SK-N-SH (cell line): ENCODE measurements around the gene FEM1C. TPM values are rescaled to one million over a fixed set of nuclear protein-coding genes. Genes with fewer than 3 reads are reported as not detected.

Source experiments
- CTCF ChIA-PET: fragments of 300-600, 350-600 bp; formaldehyde crosslinking; extraction: SDS; loops from one replicate; lab custom pipeline; 2021; lab: Yijun Ruan, JAX
- POLR2A ChIA-PET: fragments of 350-600 bp; sonication (Branson Sonifier 250); formaldehyde crosslinking; extraction: SDS; loops from one replicate; lab custom pipeline; 2020; ENCODE audit warnings: antibody characterized with exemption, inconsistent platforms; lab: Yijun Ruan, JAX
- DNase-seq: peaks from one replicate; pipeline ENCODE4 v3.0.0; 2012
- H2AFZ ChIP-seq: fragments of 200-600 bp; sonication (generic); 2 replicates; pipeline ENCODE4 v1.8.1; 2016; ENCODE audit warnings: antibody characterized with exemption, mild to moderate bottlenecking, low read depth
- H3F3A ChIP-seq: fragments of 200-600 bp; sonication (generic); replicated peaks from 2 replicates; pipeline ENCODE3; 2016; ENCODE audit warnings: antibody characterized with exemption, mild to moderate bottlenecking; ENCODE audit not compliant: insufficient read depth
- H3K27ac ChIP-seq, 2 experiments: fragments of 200-500 bp in 1 of 2; fragments of 200-600 bp in 1 of 2; sonication (Bioruptor generic) in 1 of 2; sonication (generic), shearing (Covaris generic) in 1 of 2; 2 replicates each; pipeline versions ENCODE4 v1.5.1 to v1.6.1; 2014 to 2016; ENCODE audit warnings: low read depth in 2 of 2, inconsistent platforms in 1 of 2, low read length in 1 of 2, mild to moderate bottlenecking in 1 of 2, mixed read lengths in 1 of 2
- H3K27me3 ChIP-seq: fragments of 200-600 bp; sonication (generic), shearing (Covaris generic); 2 replicates; pipeline ENCODE4 v1.6.1; 2016; ENCODE audit warnings: mixed run types; ENCODE audit not compliant: insufficient read depth
- H3K36me3 ChIP-seq, 2 experiments: fragments of 200-500 bp in 1 of 2; fragments of 200-600 bp in 1 of 2; sonication (Bioruptor generic) in 1 of 2; sonication (generic) in 1 of 2; replicated peaks in 1 of 2; 2 replicates each; pipeline versions ENCODE3 to v1.5.1; 2014 to 2016; ENCODE audit warnings: low read length in 1 of 2, mild to moderate bottlenecking in 1 of 2; ENCODE audit not compliant: insufficient read depth in 2 of 2, control insufficient read depth in 1 of 2
- H3K4me1 ChIP-seq, 2 experiments: fragments of 200-500 bp in 1 of 2; fragments of 200-600 bp in 1 of 2; sonication (Bioruptor generic) in 1 of 2; sonication (generic), shearing (Covaris generic) in 1 of 2; 2 replicates each; pipeline versions ENCODE4 v1.5.1 to v1.6.1; 2014 to 2016; ENCODE audit warnings: low read depth in 1 of 2, low read length in 1 of 2, mixed run types in 1 of 2; ENCODE audit not compliant: insufficient read depth in 2 of 2, control insufficient read depth in 1 of 2
- H3K4me2 ChIP-seq: fragments of 200-600 bp; sonication (generic), shearing (Covaris generic); 2 replicates; pipeline ENCODE4 v1.6.1; 2017; ENCODE audit warnings: mixed run types
- H3K4me3 ChIP-seq, 2 experiments: fragments of 200-500 bp in 1 of 2; fragments of 200-600 bp in 1 of 2; sonication (Bioruptor generic) in 1 of 2; sonication (generic), shearing (Covaris generic) in 1 of 2; 2 replicates each; pipeline versions ENCODE4 v1.5.1 to v1.8.1; 2014 to 2016; ENCODE audit warnings: low read depth in 2 of 2, inconsistent platforms in 1 of 2, low read length in 1 of 2, mild to moderate bottlenecking in 1 of 2, mixed read lengths in 1 of 2, moderate library complexity in 1 of 2
- H3K79me2 ChIP-seq: fragments of 200-600 bp; sonication (generic); 2 replicates; pipeline ENCODE4 v1.8.1; 2017; ENCODE audit warnings: mild to moderate bottlenecking; ENCODE audit not compliant: insufficient read depth
- H3K9ac ChIP-seq: fragments of 200-600 bp; sonication (generic); 2 replicates; pipeline ENCODE4 v1.6.1; 2017; ENCODE audit warnings: mixed run types
- H3K9me2 ChIP-seq: fragments of 200-600 bp; sonication (generic); 2 replicates; pipeline ENCODE4 v1.6.1; 2017; ENCODE audit warnings: mixed run types
- H3K9me3 ChIP-seq: fragments of 200-600 bp; sonication (generic); 2 replicates; pipeline ENCODE4 v1.6.1; 2017; ENCODE audit warnings: mixed run types, mild to moderate bottlenecking, moderate library complexity
- H4K20me1 ChIP-seq: fragments of 200-600 bp; sonication (generic); 2 replicates; pipeline ENCODE4 v1.6.1; 2017; ENCODE audit warnings: mild to moderate bottlenecking, mixed run types; ENCODE audit not compliant: insufficient read depth
- CHD2 ChIP-seq: fragments of 150-350 bp; IDR thresholded peaks from 2 replicates; pipeline ENCODE4 v1.6.1; 2018; ENCODE audit warnings: low read length; ENCODE audit not compliant: partially characterized antibody
- ELF1 ChIP-seq: IDR thresholded peaks from 2 replicates; pipeline ENCODE4 v1.4.0; 2012
- EP300 ChIP-seq, 2 experiments: IDR thresholded peaks; 2 replicates each; pipeline versions ENCODE4 v1.4.0 to v1.6.1; 2012; ENCODE audit warnings: borderline replicate concordance in 1 of 2, low read depth in 1 of 2, low read length in 1 of 2
- FOXM1 ChIP-seq: IDR thresholded peaks from 2 replicates; pipeline ENCODE4 v1.4.0; 2012; ENCODE audit warnings: low read depth, mild to moderate bottlenecking
- GABPA ChIP-seq: IDR thresholded peaks from 2 replicates; pipeline ENCODE4 v1.4.0; 2012; ENCODE audit warnings: low read depth, mild to moderate bottlenecking
- GATA2 ChIP-seq: sonication (generic); formaldehyde crosslinking; IDR thresholded peaks from 2 replicates; pipeline ENCODE4 v1.5.0; 2020; ENCODE audit warnings: mild to moderate bottlenecking, missing genetic modification reagents
- MEF2A ChIP-seq: IDR thresholded peaks from 2 replicates; pipeline ENCODE4 v1.4.0; 2012; ENCODE audit warnings: low read depth, borderline replicate concordance
- MXI1 ChIP-seq: IDR thresholded peaks from 2 replicates; pipeline ENCODE4 v1.6.1; 2012; ENCODE audit warnings: mild to moderate bottlenecking, low read depth, low read length, improper control_type of control experiment
- NRF1 ChIP-seq: IDR thresholded peaks from 2 replicates; pipeline ENCODE4 v1.6.1; 2012; ENCODE audit warnings: low read depth, mild to moderate bottlenecking, low read length
- POLR2AphosphoS5 ChIP-seq: IDR thresholded peaks from 2 replicates; pipeline ENCODE4 v1.6.1; 2012; ENCODE audit warnings: low read depth, low read length
- RXRA ChIP-seq: IDR thresholded peaks from 2 replicates; pipeline ENCODE4 v1.4.0; 2012; ENCODE audit warnings: low read depth, mild to moderate bottlenecking, borderline replicate concordance
- SMC3 ChIP-seq: IDR thresholded peaks from 2 replicates; pipeline ENCODE4 v1.6.1; 2012; ENCODE audit warnings: low read depth, low read length, improper control_type of control experiment
- TCF12 ChIP-seq: IDR thresholded peaks from 2 replicates; pipeline ENCODE4 v1.4.0; 2012
- TEAD4 ChIP-seq: IDR thresholded peaks from 2 replicates; pipeline ENCODE4 v1.4.0; 2012; ENCODE audit warnings: mild to moderate bottlenecking, borderline replicate concordance; ENCODE audit not compliant: insufficient read depth
- WGBS: methylation state at CpG from one replicate; pipeline ENCODE4 v1.1.6; 2017; ENCODE audit warnings: low lambda C conversion rate; 5-methylcytosine and 5-hydroxymethylcytosine counted together
- polyA plus RNA-seq, 3 experiments: library from polyadenylated mRNA; depleted of rRNA; stranded (reverse); fragments of >200 nt; gene quantifications; 2 replicates each; pipeline ENCODE4 v1.2.3, GENCODE V29; 2012
- TF ChIP-seq, protein P1 (sequence below): IDR thresholded peaks from 2 replicates; pipeline ENCODE4 v1.4.0; 2012; ENCODE audit warnings: low read depth
- TF ChIP-seq, protein P2 (sequence below): fragments of 200-600 bp; sonication (generic); IDR thresholded peaks from 2 replicates; pipeline ENCODE4 v1.6.1; 2017; ENCODE audit warnings: antibody characterized with exemption, mild to moderate bottlenecking, moderate library complexity
- TF ChIP-seq, protein P3 (sequence below): IDR thresholded peaks from 2 replicates; pipeline ENCODE4 v1.4.0; 2012; ENCODE audit warnings: low read depth, borderline replicate concordance
- TF ChIP-seq, protein P4 (sequence below): fragments of 150-350 bp; IDR thresholded peaks from 2 replicates; pipeline ENCODE4 v1.6.1; 2016; ENCODE audit warnings: mild to moderate bottlenecking, low read depth, low read length
- TF ChIP-seq, protein P5 (sequence below): fragments of 150-350 bp; IDR thresholded peaks from 2 replicates; pipeline ENCODE4 v1.6.1; 2017; ENCODE audit warnings: antibody characterized with exemption, low read length, low read depth, borderline replicate concordance
- TF ChIP-seq, protein P6 (sequence below): IDR thresholded peaks from 2 replicates; pipeline ENCODE4 v1.4.0; 2012; ENCODE audit warnings: low read depth, borderline replicate concordance

Gene FEM1C
- polyA plus RNA-seq, 1 of the 3 experiments (the other 2 are of a cell fraction) = 2.8 TPM

DNA sequence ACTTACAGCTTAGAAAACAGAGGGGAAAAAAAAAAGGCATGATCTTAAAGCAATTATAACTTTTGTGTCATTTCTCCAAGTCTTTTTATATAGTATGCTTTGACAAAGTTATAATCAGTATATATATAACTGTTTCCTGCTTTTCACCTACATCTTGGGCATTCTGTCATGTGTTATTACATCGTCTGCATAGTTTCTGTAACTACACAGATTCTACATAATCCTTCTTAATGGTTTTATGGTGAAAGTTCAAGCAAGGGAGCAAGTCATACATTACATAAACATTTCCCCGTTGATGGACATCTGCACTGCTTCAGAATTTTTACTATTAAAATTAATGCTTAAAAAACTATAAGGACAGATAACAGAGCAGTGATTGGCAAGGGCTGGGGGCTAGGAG, 12.1 kb downstream of the FEM1C start:
- POLR2A ChIA-PET = no interaction called here
- H3K4me2 ChIP-seq = peak overlapping the region; percentile 9; the same call in 1 of the 2 replicates

DNA sequence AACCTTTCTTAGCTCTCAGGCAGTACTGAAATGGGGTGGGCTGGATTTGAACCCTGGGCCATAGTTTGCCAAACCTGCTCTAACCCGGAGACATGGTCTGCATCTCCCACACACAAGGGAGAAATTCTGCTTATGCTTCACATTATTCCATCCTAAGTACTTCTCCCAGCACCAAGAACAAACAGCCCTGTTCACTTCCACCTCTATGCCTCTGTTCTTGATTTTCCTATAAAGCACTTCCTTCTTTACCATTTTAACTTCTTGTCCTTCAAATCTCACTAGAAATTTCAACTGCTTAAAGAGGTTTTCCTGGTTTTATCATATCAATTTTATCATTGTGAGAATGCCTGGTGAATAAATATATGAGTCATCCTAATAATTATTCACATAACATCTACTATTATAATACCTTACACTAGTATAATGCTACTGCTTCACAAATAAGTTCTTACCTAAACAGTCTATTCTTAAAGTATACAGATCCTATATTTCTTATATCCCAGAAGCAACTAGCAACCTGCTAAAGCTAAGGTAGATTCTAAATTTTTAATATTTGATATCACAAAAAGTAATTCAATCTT, 12.7 kb downstream of the FEM1C start:
- Histone ChIP-seq H3F3A (peaks cover 25% of the 10 kb centered on the region), H3K9ac (no peak overlapping the region; the same call in 1 of the 2 replicates), H3K79me2 (peaks cover 100% of the 10 kb centered on the region), H2AFZ (no peak overlapping the region), H3K4me2 (peak overlapping the region; percentile 9), H3K4me1 (peaks cover 5 to 37% of the 10 kb centered on the region in 2 experiments; a peak in 3 of 4 replicates), H3K9me2 (no peaks in the 10 kb centered on the region), H3K4me3 (no peak overlapping the region), H3K36me3 (peaks cover 40 to 78% of the 10 kb centered on the region in 2 experiments), H3K9me3 (no peaks in the 10 kb centered on the region), H4K20me1 (peaks cover 75% of the 10 kb centered on the region), H3K27me3 (no peaks in the 10 kb centered on the region), H3K27ac (peak overlapping the region in 1 of 2 experiments; percentile 53; a peak in 2 of 4 replicates)
- ChIA-PET POLR2A (no interaction called here), CTCF (no interaction called here)
- no peak for DNase-seq
- WGBS = 87% methylated on average over 1 of the region's 1 CpG
- TF ChIP-seq CHD2 (no peak), POLR2AphosphoS5 (no peak), GABPA (no peak), RXRA (no peak), FOXM1 (no peak), NRF1 (no peak), MEF2A (no peak), SMC3 (no peak), MXI1 (no peak), TEAD4 (no peak)
- TF ChIP-seq, protein P1, sequence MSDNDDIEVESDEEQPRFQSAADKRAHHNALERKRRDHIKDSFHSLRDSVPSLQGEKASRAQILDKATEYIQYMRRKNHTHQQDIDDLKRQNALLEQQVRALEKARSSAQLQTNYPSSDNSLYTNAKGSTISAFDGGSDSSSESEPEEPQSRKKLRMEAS = no peak
- TF ChIP-seq, protein P2, sequence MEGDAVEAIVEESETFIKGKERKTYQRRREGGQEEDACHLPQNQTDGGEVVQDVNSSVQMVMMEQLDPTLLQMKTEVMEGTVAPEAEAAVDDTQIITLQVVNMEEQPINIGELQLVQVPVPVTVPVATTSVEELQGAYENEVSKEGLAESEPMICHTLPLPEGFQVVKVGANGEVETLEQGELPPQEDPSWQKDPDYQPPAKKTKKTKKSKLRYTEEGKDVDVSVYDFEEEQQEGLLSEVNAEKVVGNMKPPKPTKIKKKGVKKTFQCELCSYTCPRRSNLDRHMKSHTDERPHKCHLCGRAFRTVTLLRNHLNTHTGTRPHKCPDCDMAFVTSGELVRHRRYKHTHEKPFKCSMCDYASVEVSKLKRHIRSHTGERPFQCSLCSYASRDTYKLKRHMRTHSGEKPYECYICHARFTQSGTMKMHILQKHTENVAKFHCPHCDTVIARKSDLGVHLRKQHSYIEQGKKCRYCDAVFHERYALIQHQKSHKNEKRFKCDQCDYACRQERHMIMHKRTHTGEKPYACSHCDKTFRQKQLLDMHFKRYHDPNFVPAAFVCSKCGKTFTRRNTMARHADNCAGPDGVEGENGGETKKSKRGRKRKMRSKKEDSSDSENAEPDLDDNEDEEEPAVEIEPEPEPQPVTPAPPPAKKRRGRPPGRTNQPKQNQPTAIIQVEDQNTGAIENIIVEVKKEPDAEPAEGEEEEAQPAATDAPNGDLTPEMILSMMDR = no peak

More for the DNA sequence above, 12.1 kb downstream of the FEM1C start:
- Histone ChIP-seq H2AFZ (no peak overlapping the region), H3K27ac (peak overlapping the region in 1 of 2 experiments; percentile 53; a peak in 2 of 4 replicates), H3K9me2 (no peaks in the 10 kb centered on the region), H3K27me3 (no peaks in the 10 kb centered on the region), H4K20me1 (peaks cover 74% of the 10 kb centered on the region), H3K36me3 (peaks cover 45 to 78% of the 10 kb centered on the region in 2 experiments), H3K79me2 (peaks cover 100% of the 10 kb centered on the region), H3K4me1 (peaks cover 5 to 37% of the 10 kb centered on the region in 2 experiments; a peak in 3 of 4 replicates), H3F3A (peaks cover 25% of the 10 kb centered on the region), H3K9me3 (no peaks in the 10 kb centered on the region)
- CTCF ChIA-PET = no interaction called here
- DNase-seq = no peak
- TF ChIP-seq GATA2 (no peak), TCF12 (no peak), EP300 (IDR thresholded peaks at IDR 0.05; ENCODE audit: borderline replicate concordance in 1 of 2, low read depth in 1 of 2, low read length in 1 of 2) (no peak), ELF1 (no peak), TEAD4 (no peak)
- TF ChIP-seq, protein P3, sequence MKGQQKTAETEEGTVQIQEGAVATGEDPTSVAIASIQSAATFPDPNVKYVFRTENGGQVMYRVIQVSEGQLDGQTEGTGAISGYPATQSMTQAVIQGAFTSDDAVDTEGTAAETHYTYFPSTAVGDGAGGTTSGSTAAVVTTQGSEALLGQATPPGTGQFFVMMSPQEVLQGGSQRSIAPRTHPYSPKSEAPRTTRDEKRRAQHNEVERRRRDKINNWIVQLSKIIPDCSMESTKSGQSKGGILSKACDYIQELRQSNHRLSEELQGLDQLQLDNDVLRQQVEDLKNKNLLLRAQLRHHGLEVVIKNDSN = no peak
- TF ChIP-seq, protein P4, sequence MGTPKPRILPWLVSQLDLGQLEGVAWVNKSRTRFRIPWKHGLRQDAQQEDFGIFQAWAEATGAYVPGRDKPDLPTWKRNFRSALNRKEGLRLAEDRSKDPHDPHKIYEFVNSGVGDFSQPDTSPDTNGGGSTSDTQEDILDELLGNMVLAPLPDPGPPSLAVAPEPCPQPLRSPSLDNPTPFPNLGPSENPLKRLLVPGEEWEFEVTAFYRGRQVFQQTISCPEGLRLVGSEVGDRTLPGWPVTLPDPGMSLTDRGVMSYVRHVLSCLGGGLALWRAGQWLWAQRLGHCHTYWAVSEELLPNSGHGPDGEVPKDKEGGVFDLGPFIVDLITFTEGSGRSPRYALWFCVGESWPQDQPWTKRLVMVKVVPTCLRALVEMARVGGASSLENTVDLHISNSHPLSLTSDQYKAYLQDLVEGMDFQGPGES = no peak
- TF ChIP-seq, protein P5, sequence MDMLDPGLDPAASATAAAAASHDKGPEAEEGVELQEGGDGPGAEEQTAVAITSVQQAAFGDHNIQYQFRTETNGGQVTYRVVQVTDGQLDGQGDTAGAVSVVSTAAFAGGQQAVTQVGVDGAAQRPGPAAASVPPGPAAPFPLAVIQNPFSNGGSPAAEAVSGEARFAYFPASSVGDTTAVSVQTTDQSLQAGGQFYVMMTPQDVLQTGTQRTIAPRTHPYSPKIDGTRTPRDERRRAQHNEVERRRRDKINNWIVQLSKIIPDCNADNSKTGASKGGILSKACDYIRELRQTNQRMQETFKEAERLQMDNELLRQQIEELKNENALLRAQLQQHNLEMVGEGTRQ = no peak
- TF ChIP-seq, protein P6, sequence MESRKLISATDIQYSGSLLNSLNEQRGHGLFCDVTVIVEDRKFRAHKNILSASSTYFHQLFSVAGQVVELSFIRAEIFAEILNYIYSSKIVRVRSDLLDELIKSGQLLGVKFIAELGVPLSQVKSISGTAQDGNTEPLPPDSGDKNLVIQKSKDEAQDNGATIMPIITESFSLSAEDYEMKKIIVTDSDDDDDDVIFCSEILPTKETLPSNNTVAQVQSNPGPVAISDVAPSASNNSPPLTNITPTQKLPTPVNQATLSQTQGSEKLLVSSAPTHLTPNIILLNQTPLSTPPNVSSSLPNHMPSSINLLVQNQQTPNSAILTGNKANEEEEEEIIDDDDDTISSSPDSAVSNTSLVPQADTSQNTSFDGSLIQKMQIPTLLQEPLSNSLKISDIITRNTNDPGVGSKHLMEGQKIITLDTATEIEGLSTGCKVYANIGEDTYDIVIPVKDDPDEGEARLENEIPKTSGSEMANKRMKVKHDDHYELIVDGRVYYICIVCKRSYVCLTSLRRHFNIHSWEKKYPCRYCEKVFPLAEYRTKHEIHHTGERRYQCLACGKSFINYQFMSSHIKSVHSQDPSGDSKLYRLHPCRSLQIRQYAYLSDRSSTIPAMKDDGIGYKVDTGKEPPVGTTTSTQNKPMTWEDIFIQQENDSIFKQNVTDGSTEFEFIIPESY = no peak
- TF ChIP-seq, all 33 proteins: peak for 0
- Histone ChIP-seq H3K9ac (no peak overlapping the region; the same call in 1 of the 2 replicates), H3K4me3 (no peak overlapping the region)
- WGBS = 65% methylated on average over 2 of the region's 2 CpGs
